Measurements from ENCODE around the gene LTBR.

DNA sequence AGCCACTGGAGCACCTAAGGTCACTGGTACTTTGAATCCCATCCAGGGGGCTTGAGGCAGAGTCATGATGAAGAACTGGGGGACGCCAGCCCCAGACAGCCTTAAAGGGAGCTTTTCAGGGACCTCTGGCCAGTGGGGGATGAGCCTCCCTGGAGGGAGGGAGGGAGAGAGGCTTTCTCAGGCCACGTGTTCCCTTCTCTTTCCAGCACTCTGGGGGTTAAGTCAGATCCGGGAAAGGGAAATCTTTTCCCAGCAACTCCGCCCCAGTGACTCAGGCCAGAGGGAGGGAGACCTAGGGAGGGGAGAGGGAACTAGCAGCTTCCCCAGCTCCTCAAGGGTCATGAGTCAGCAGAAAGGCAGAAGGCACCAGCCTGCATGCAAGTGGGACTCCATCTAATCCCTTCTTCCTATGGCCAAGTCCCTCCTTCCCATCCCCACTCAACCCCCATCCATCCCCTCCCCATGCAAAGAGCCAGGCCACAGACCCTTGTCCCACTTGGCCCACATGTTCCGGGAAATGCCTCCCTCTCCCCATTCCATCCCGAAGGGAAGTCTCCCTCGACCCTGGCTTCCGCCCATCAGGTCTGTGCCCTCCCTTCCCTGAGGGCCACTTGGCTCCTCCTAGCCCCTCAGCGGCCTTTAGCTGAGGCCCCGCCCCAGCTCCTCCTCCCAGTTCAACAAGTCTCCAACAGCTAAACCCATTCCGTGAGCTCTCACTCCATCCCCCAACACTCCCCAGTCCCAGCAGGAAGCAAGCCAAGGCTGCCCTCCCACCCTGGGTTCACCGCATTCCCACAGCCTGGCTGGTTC lies 47.7 kb upstream of the LTBR start:
- TF ChIP-seq EZH2 (IDR thresholded peaks at IDR 0.05) (no peak), POLR2AphosphoS5 (IDR thresholded peaks at IDR 0.05; ENCODE audit: borderline replicate concordance, low read depth, low read length) (peak; percentile 76)

Measured in SK-N-MC (cell line).